Measurements from ENCODE around the gene SH3RF1. TPM values are rescaled to one million over a fixed set of nuclear protein-coding genes. Genes with fewer than 3 reads are reported as not detected.

SH3RF1 gene
- total and polyA plus RNA-seq, 8 donors = 3.4 to 47.8 (median 18.9) TPM

DNA sequence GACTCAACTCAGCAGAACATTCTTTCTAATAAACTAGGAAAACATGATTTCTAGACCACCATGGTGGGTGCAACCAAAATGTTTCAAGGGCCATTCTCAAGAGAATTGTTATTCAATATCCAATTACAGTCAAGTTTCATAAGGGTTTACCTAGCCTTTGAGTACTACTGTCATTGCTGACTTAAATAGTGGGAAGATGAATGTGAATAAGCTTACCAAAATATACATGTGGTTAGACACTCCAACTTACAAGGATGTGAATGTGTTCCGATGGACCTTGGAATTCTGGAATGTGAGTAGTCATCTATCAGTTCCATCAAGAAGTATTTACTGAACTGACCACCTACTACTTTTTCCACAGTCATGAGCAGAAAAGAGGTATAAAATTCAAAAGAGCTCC is 16.9 kb downstream of the SH3RF1 start:
- Histone ChIP-seq H3K36me3 (no peaks in the 10 kb centered on the region), H3K27ac (peak overlapping the region in 3 of 5 donors; percentile 8 to 88 (median 85)), H3K4me1 (peaks cover 64 to 100% (median 83%) of the 10 kb centered on the region in 4 donors), H3K27me3 (no peaks in the 10 kb centered on the region), H3K4me3 (no peak overlapping the region), H3K9me3 (no peaks in the 10 kb centered on the region)
- intact Hi-C loops (cut with DNase I; ENCODE audit: low total_unique reads) = no loop called here
- DNase-seq = no peak
- TF ChIP-seq EP300 (IDR thresholded peaks at IDR 0.05) = no peak
- TF ChIP-seq POLR2AphosphoS5 (IDR thresholded peaks at IDR 0.05) = no peak
- WGBS, 5 donors = 0 to 2% (median 0%) methylated on average over 1 of the region's 1 CpG

GRCh38 chr4:169253113-169253671 is 17.6 kb downstream of the SH3RF1 start:
- WGBS, 5 donors = 34 to 61% (median 49%) methylated on average over 2 of the region's 2 CpGs
- no peaks in the 10 kb centered on the region for H3K9me3 ChIP-seq
- H3K27me3 ChIP-seq = no peaks in the 10 kb centered on the region
- intact Hi-C loops (cut with DNase I; ENCODE audit: low total_unique reads) = no loop called here
- H3K27ac ChIP-seq = peak overlapping the region in 4 of 5 donors; percentile 63 to 88 (median 75)
- DNase-seq = no peak
- peaks cover 62 to 99% (median 79%) of the 10 kb centered on the region in 4 donors for H3K4me1 ChIP-seq
- TF ChIP-seq CTCF (IDR thresholded peaks at IDR 0.05) (no peak), POLR2AphosphoS5 (IDR thresholded peaks at IDR 0.05) (no peak), POLR2A (IDR thresholded peaks at IDR 0.05) (no peak), EP300 (IDR thresholded peaks at IDR 0.05) (no peak)
- H3K36me3 ChIP-seq = no peaks in the 10 kb centered on the region
- H3K4me3 ChIP-seq = no peak overlapping the region

DNA sequence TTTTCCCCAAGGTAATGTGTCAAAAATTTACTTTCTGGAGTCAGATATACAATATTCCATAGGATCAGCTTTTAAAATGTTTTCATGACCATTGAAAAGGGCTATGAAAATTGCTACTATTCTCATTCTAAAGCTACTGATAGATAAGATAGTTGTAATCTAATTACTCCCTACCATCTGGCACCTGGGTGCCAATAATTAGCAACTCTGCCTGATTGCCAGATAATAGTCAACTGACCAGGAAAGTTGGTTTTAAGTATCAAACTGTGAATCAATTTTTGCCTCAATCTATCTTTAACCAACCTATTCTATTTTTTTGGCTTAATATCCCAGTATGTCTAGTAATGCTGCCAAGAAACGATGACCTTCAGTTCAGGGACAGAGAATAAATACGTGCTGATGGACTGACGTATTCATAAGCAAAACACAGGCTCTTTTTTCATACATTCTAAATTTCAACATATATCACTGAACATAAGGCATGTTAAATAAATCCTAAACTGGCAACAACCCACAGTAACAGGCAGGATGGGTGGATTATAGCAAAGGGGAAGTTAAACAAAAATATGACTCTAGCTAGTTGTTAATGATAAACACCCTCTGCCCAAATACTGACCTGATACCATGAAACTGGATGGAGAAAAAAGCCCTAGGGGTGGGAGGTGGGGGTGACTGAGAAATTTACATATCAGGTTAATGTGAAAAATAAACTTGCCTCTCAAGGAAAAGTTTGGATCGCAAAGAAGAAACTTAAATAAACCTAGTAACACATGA is 18.2 kb downstream of the SH3RF1 start:
- Histone ChIP-seq H3K9me3 (no peaks in the 10 kb centered on the region), H3K27ac (peak overlapping the region in 4 of 5 donors; percentile 63 to 88 (median 75)), H3K4me1 (peaks cover 55 to 93% (median 73%) of the 10 kb centered on the region in 4 donors), H3K4me3 (no peak overlapping the region), H3K36me3 (no peaks in the 10 kb centered on the region), H3K27me3 (no peaks in the 10 kb centered on the region)
- peak in 1 of 2 donors; percentile 47 for DNase-seq
- no peak for TF ChIP-seq POLR2AphosphoS5 (IDR thresholded peaks at IDR 0.05)
- no peak for TF ChIP-seq CTCF (IDR thresholded peaks at IDR 0.05)
- no peak for TF ChIP-seq POLR2A (IDR thresholded peaks at IDR 0.05)
- TF ChIP-seq EP300 (IDR thresholded peaks at IDR 0.05) = no peak
- 13 to 35% (median 20%) methylated on average over 4 of the region's 4 CpGs for WGBS, 5 donors
- intact Hi-C loops (cut with DNase I; ENCODE audit: low total_unique reads) = no loop called here

DNA sequence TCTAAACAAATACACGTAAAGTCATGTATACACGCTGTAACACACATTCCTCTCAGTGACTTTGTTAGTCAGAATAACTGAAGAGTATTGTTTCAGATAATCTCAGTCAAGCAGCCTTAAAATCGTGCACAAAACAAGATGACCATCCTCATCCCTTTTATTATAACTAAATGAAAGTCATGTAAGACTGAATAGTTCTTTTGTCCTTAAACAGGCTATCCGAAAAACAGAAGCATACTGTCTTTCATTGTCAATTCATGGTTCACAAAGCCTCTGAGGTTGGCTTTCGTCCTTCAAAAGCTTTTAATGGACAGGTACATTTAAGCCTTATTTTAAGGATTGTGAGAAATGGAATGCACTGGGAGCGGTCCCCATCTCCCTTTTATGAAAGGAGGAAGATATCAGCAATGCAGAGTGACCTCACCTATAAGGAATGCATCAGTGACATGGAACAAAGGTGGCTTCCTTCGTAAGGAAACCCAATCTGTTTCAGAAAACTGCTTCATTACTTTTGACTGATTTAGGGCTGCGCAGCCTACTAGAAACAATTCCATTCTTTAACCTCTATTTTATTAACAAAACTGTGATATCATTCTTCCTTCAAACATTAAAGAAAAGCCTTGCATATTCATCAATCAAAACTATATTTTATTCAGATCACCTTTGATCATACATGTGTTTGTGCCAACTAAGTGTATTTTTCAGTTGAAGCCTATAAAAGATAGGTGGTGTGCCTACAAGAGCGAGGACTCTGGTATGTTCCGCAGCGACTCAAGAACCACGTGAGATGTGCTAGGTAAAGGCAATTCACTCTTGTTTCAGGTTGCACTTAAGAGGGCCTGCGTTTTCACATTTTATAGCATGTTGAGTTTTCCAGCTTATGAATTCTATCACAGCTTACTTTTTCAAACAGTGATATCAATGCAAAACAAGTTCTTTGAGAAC is 19.2 kb downstream of the SH3RF1 start:
- intact Hi-C loops (cut with DNase I; ENCODE audit: low total_unique reads) = no loop called here
- H3K4me3 ChIP-seq = no peak overlapping the region
- DNase-seq = peak in 1 of 2 donors; percentile 76
- H3K4me1 ChIP-seq = peaks cover 46 to 92% (median 68%) of the 10 kb centered on the region in 4 donors
- no peaks in the 10 kb centered on the region for H3K27me3 ChIP-seq
- 46 to 61% (median 57%) methylated on average over 13 of the region's 13 CpGs for WGBS, 5 donors
- TF ChIP-seq POLR2AphosphoS5 (IDR thresholded peaks at IDR 0.05) = no peak
- TF ChIP-seq POLR2A (IDR thresholded peaks at IDR 0.05) = no peak
- no peak for TF ChIP-seq EP300 (IDR thresholded peaks at IDR 0.05)
- TF ChIP-seq CTCF (IDR thresholded peaks at IDR 0.05) = no peak
- no peaks in the 10 kb centered on the region for H3K9me3 ChIP-seq
- H3K36me3 ChIP-seq = no peaks in the 10 kb centered on the region
- peak overlapping the region; percentile 19 to 88 (median 65) for H3K27ac ChIP-seq
